AG04449 (cell line): ENCODE data around the gene ADGRF3.
"Not testable (repeated sequence)": the region's sequence is repeated elsewhere in the genome, so short reads cannot be mapped to it uniquely, and the experiment has no call there.

Source experiments
- CTCF ChIA-PET: fragments of 350-600 bp; formaldehyde crosslinking; extraction: SDS; loops from one replicate; lab custom pipeline; 2021; ENCODE audit warnings: antibody characterized with exemption; lab: Yijun Ruan, JAX
- POLR2A ChIA-PET: fragments of 400-600, 350-600 bp; formaldehyde crosslinking; extraction: SDS; loops from one replicate; lab custom pipeline; 2020; ENCODE audit warnings: antibody characterized with exemption, inconsistent platforms; lab: Yijun Ruan, JAX
- DNase-seq: peaks from one replicate; pipeline ENCODE4 v3.0.0-alpha.2; 2010; ENCODE audit warnings: low read depth, low spot score
- H3K4me3 ChIP-seq: 2 replicates; pipeline ENCODE4 v1.5.1; 2011; ENCODE audit warnings: low read depth, mild to moderate bottlenecking, control low read depth, low read length
- TF ChIP-seq, protein P1 (sequence below): IDR thresholded peaks from one replicate; pipeline ENCODE4 v1.5.1; 2011; ENCODE audit warnings: mild to moderate bottlenecking, moderate library complexity, low read length, control low read depth, inconsistent platforms; ENCODE audit not compliant: insufficient read depth; ENCODE audit errors: missing control alignments

The ADGRF3 gene

DNA sequence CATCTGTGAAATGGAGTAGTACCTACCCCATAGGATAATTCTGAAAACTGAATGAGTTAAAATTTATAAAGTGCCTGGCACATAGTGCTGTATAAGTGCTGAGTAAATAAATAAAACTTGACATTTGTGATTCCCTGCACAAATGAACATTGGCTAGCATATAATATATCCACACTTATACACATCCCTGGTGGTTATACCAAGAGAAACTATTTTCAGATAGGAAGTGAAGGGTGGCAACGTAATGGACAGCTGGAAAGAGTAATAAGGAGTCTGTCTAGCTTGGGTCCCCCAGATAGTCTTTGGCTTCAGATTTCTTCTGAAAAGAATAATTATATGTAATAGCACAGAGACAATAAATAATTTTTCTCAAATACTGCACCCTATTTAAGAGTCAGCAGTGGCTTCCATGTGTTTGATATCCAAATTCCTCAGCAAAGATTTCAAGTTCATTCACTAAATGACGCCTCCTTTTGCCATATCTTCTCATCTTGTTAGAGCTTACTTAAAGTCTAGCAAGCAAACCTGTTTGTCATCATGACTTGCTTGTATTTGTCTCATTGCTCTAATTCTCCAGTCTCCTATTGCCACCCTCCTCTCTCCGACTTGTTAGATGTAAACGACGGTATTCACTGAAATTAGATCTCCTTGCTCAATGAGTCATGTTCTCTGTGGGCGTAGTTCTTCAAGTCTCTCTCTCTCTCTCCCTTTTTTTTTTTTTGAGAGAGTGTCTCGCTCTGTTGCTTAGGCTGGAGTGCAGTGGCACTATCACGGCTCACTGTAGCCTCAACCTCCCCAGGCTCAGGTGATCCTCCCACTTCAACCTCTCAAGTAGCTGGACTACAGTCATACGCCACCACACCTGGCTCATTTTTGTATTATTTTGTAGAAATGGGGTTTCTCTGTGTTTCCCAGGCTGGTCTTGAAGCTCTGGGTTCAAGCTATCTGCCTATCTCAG is 8.7 kb upstream of the ADGRF3 start:
- ChIA-PET POLR2A (no interaction called here), CTCF (interaction anchor here (0.8 to 1.7 kb wide), 5 partner anchors 8 to 404 kb away, joined by 3 to 5 read pairs (median 3); no protein-coding TSS in a partner anchor)
- DNase-seq, result peak; percentile 74
- TF ChIP-seq, protein P1, sequence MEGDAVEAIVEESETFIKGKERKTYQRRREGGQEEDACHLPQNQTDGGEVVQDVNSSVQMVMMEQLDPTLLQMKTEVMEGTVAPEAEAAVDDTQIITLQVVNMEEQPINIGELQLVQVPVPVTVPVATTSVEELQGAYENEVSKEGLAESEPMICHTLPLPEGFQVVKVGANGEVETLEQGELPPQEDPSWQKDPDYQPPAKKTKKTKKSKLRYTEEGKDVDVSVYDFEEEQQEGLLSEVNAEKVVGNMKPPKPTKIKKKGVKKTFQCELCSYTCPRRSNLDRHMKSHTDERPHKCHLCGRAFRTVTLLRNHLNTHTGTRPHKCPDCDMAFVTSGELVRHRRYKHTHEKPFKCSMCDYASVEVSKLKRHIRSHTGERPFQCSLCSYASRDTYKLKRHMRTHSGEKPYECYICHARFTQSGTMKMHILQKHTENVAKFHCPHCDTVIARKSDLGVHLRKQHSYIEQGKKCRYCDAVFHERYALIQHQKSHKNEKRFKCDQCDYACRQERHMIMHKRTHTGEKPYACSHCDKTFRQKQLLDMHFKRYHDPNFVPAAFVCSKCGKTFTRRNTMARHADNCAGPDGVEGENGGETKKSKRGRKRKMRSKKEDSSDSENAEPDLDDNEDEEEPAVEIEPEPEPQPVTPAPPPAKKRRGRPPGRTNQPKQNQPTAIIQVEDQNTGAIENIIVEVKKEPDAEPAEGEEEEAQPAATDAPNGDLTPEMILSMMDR, result no peak
- no peak overlapping the region for H3K4me3 ChIP-seq

DNA sequence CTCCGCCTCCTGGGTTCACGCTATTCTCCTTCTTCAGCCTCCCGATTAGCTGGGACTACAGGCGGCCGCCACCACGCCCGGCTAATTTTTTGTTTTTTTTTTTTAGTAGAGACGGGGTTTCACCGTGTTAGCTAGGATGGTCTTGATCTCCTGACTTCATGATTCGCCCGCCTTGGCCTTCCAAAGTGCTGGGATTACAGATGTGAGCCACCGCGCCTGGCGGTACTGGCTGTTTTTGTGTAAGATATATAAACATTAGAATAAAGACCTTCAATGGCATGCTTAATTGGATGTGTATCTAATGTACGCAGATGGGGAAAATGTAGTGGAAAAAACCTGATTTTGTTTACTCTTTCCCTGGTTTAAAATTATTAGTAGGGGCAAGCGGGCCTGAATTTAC is 7.9 kb upstream of the ADGRF3 start:
- POLR2A ChIA-PET, H3K4me3 ChIP-seq: not testable (repeated sequence)
- CTCF ChIA-PET, result interaction anchor here (0.8 to 1.7 kb wide), 5 partner anchors 9 to 404 kb away, joined by 3 to 5 read pairs (median 3); no protein-coding TSS in a partner anchor

GRCh38 chr2:26352892-26353291 is 6.3 kb upstream of the ADGRF3 start:
- ChIA-PET CTCF (interaction anchor here (1.2 kb wide), 1 partner anchor 10 kb away, joined by 3 read pairs; no protein-coding TSS in a partner anchor), POLR2A (no interaction called here)
- no peak for DNase-seq
- H3K4me3 ChIP-seq, result no peak overlapping the region
- TF ChIP-seq, protein P1, result no peak

More for the DNA sequence above, 7.9 kb upstream of the ADGRF3 start:
- DNase-seq, result not testable (repeated sequence)

GRCh38 chr2:26351375-26352090 is 4.9 kb upstream of the ADGRF3 start:
- CTCF ChIA-PET, result no interaction called here
- no peak for DNase-seq
- TF ChIP-seq, protein P1, result no peak
- no peak overlapping the region for H3K4me3 ChIP-seq
- POLR2A ChIA-PET, result interaction anchor here (0.7 kb wide), 1 partner anchor 9 kb away, joined by 3 read pairs; no protein-coding TSS in a partner anchor

- DNase-seq, result no peak
- ChIA-PET CTCF (interaction anchor here (0.9 to 1.2 kb wide), 2 partner anchors 19 to 25 kb away, joined by 3 read pairs; no protein-coding TSS in a partner anchor), POLR2A (no interaction called here)
- no peak overlapping the region for H3K4me3 ChIP-seq
- TF ChIP-seq, protein P1, result no peak
These were observed 3.1 kb upstream of the ADGRF3 start for GRCh38 chr2:26349690-26350089.

GRCh38 chr2:26347286-26347865 is 787 bp upstream of the ADGRF3 start:
- peak overlapping the region; percentile 92 for H3K4me3 ChIP-seq
- TF ChIP-seq, protein P1, result no peak
- ChIA-PET CTCF (interaction anchor here (1.1 to 2.4 kb wide), 3 partner anchors 17 to 230 kb away, joined by 3 to 11 read pairs (median 6); no protein-coding TSS in a partner anchor), POLR2A (interaction anchor here (0.6 to 0.7 kb wide), 2 partner anchors 115 to 169 kb away, joined by 3 read pairs; no protein-coding TSS in a partner anchor)
- DNase-seq, result no peak
